CD4-positive, alpha-beta T cell treated with Interleukin-17A for 1 hour (primary cell): ENCODE results near the gene ADCY1.

Source experiments
- DNase-seq: peaks from one replicate; pipeline ENCODE4 v3.0.0-alpha.2; 2020

ADCY1 gene

DNA sequence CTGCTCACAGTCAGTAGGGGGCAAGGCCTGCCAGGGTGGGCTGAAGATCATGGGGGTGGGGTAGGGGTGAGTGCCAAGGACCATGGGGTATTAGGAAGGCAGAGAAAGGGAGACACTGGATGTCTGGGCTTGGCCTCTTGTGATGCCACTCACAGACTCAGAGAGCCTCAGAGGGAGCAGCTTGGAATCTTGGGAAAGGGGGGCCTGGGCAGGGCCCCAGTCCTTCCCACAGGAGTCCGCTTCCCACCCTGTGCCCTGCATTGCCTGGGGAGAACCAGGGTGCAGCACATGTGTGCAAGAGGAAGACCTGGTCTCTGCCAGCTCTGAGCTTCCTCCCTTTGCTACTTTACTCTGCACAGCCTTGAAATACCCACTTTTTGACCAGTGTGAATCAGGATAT is 4.3 kb downstream of the ADCY1 start:
- DNase-seq: no peak

- DNase-seq: no peak
Measured at GRCh38 chr7:45579391-45579801, 5.2 kb downstream of the ADCY1 start.

DNA sequence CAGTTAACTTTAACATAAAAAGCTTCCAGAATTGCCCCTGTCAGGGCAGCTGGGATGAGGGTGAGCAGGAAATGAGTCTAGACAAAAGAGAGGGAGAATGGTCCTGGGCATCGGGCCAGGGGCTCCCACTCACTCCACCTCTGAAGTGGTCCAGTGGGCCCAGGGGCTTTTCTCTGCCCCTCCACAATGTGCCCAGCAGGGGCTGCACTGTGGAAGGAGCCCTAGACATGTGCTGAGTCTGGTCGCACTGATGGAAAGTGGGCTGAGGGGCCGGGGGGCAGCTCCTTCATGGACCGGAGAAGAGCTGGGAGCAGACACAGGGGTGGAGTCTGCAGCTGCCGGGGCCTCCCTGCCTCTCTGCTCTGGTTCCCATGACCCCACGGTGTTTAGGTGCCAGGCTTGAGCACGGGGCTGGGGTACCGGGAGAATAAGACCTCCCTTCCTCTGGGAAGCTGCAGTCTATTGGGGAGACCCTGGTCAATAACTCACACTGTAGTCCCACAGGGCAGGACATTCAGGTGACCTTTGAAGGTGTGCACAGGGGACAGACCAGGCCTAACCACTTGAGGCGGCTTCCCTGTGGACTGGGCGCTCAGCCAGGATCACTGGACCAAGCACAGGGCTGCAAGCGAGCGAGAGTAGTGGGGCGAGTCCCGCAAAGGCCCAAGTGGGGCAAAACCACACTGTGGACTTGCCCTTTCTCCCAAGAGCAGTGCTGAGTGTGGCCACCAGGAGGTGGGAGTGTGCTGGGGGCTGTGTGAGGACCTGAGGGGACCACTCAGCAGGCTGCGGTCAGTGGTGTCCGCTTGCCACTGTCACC is 6.1 kb downstream of the ADCY1 start:
- no peak for DNase-seq

GRCh38 chr7:45581271-45581780 is 7.2 kb downstream of the ADCY1 start:
- DNase-seq: no peak

GRCh38 chr7:45582136-45582749 is 8.1 kb downstream of the ADCY1 start:
- DNase-seq: no peak

DNA sequence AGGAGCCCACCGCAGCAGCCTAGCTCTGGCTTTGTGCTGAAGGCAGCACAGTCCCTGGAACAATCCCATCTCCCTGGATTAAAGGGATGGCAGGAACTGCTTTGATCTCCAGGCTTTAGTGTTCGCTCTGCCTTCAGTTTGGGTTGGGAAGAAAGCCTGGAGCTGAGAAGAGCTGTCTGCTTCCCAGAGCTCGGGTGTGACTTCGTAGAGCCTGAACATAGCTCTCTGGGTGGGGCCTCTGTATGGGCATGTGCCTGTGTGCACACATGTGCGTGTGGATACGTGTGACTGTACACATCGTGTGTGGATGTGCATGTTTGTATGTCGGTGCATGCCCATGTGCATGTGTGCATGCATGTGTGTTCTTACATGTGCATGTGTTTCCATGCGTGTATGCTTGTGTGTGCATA is 8.7 kb downstream of the ADCY1 start:
- no peak for DNase-seq

DNA sequence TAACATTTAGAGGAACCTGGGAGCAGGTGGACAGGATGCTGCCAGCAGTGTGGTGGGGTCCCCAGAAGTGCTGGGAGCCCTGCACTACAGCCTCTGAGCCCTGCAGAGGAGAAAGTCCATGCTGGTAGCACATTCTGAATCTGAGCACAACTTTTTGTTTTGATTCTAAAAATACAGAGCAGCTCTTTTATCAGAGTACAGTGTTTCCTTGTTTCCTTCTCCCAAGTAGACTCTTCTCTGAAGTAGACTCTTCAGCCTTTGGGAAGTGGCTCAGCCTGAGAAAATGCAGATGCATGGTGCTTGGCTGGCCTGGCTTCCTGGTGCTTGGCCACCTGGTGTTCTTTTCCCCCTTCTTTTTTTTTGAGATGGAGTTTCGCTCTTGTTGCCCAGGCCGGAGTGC is 9.1 kb downstream of the ADCY1 start:
- DNase-seq: no peak

DNA sequence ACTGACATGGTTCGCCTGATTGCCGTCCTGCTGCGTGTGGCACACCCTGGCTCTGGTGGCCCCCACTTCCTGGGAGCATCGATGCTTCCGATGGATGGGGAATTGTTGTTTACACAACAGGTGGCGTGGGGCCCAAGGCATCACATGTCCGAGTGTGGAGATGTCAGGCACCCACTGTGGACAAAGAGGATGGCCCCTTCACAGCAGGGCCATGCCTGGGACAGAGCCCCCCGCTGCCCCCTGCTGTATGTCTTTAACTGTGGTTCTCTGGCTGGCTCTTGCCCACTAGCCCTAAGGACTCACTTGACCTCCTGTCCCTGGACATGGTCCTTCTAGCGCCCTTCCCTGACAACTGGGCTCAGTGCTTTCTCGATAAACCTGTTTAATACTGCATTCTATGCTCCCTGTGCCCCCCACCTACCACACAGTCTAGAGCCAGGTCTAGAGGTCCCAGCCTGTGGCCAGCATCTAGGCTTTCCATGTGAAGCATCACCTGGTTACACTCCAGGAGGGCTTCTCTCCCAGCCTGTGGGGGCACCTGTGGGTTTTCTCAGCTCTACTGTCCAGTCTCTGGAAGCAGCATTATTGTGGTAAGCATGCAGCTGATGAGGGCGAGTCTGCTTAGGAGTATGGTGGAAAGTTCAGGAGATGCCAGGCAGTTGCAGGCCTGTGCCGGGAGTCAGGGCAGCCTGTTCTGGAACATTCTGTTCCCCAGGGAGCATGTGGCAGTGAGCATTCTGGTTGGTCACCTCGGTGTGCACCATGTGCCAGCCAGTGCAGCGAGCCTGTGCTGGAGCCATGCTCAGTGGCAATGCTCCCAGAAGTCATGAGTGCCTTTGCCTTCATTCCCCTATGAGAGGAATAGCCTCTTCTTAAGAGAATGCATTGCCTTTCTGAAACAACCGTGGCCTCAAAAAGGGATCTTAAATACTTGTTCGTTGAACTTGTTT is 10.4 kb downstream of the ADCY1 start:
- no peak for DNase-seq

DNA sequence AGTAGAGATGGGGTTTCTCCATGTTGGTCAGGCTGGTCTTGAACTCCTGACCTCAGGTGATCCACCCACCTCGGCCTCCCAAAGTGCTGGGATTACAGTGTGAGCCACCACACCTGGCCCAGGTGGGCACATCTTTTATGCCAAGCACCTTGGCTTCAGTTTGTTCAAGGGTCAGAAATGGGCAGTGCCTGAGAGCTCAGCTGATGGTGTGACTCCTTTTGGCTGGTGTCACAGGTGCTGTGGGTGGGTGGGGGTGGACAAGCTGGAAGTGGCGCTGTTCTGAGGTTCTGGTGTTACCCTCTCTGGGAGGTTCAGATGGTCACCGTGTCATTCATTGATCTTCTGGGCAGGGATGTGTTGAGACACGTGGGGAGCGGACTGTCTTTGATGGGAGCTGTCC is 11.5 kb downstream of the ADCY1 start:
- no peak for DNase-seq

DNA sequence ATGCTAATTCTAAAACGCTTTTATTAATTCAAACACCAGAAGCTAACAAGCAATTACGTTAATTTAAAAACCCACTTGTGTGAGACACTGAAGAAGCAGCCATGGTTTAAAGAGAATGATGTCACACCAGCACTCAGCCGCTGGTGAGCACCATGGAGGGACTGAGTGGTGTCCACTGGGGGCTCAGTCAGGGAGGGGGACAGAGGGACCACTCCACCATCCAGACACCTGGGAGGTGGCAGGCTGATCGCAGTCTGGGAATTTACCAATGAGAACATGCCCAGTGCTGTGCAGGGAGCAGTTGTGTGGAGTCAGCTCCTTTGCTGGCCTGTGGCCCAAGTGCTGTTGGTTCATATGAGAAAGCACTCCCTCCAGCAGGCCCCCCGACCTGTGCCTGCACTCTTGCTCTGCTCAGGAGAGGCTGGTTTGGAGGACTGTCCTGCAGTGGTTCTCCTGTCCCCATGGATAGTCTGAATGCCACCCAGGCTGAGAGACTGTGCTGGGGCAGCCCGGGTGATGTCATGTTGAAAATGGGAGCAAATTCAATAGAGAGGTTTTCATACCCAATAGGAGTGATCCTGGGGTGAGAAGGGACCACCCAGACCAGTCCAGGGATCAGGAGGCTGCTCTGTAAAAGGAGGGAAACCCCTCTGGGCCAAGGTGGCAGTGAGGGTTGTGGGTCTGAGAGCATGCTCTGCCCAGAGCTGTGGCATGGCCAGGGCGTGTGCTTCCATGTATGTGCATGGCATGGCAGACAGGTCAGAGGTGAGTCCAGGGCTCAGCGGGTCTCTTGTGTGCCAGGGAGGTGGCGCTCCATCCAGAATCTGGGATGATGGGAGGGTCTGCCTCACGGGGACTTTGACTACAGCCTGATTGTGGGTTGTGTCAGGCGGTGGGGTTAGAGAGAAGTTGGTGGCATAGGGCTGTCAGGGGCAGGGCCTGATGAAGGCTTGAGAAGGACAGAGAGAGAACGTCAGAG is 12.7 kb downstream of the ADCY1 start:
- DNase-seq: no peak

DNA sequence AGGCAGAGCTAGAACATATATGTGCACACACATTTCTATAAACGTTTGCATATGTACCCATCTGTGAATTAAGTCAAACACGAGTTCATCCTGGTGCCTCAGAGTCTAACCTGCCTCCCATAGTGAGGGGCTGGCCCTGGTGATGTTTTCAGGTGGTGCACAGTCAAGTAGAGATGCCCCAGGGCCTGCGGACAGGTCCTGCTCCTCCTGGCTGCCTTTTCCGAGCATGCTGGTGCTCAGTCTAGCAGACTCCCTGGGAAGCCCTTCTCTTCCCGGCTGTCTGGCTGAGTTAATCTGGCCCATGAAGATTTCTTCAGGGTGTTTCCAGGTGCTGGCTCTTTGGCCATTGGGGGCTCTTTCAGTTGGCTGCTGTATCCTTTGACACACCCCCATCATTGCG is 14.3 kb downstream of the ADCY1 start:
- no peak for DNase-seq

DNA sequence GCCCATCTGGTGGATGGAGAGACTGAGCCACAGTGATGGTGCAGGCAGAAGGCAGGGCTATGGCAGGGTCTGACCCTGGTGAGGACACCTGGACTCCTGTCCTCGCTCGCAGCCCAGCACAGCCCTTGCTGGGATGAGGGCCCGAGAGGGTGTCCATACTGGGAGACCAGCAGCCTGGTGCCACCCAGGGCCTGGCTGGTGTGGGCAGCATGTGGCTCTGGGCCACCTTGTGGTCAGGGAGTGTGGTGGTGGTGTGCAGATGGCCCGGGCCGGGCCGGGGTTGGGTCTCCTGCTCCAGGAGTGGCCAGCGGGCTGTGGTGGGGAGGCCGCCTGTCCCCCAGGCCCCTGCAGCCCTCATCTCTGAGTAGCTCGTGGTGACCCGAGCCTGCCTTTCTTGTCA is 14.9 kb downstream of the ADCY1 start:
- no peak for DNase-seq

GRCh38 chr7:45589915-45590678 is 15.9 kb downstream of the ADCY1 start:
- DNase-seq: no peak

- DNase-seq: no peak
Measured at GRCh38 chr7:45590679-45591057, 16.5 kb downstream of the ADCY1 start.

DNA sequence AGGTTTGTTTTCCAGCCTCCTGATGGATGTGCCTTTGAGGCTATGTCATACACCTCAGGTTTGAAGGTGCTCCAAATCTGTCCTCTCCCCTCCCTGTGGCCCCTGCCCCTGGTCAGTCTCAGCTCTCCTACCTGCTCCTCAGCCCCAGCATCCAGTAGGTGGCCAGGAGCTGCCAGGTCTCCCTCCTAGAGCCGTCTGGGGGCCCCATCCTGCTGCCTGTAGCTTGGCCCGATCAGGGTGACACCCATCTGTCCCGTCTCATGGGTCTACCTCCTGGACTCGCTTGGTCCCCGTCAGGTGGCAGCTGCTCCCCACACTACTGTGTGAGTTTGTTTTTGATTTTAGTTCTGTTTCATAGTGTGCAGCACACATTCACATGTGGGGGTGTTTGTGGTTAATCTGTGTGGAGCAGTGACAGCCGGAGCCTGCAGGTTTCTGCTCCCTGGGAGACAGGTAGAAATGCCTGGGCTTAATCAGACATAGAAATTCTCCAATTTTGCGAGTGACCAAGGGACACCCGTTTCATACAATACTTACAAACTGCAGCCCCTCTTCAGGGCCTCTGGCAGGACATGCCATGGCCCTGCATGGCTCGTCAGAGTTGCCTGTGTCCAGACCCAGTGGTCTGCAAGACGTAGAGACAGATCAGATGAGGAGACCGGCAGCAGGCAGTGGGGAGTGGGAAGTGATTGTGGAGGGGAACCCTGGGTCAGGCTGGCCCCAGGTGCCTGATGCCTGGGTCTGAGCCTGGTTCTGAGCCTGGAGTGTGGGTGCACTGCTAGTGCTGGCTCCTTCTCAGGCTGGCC is 17.1 kb downstream of the ADCY1 start:
- no peak for DNase-seq

GRCh38 chr7:45592230-45592991 is 18.2 kb downstream of the ADCY1 start:
- DNase-seq: no peak

GRCh38 chr7:45593121-45593541 is 19.0 kb downstream of the ADCY1 start:
- no peak for DNase-seq

GRCh38 chr7:45593877-45594276 is 19.7 kb downstream of the ADCY1 start:
- DNase-seq: no peak

DNA sequence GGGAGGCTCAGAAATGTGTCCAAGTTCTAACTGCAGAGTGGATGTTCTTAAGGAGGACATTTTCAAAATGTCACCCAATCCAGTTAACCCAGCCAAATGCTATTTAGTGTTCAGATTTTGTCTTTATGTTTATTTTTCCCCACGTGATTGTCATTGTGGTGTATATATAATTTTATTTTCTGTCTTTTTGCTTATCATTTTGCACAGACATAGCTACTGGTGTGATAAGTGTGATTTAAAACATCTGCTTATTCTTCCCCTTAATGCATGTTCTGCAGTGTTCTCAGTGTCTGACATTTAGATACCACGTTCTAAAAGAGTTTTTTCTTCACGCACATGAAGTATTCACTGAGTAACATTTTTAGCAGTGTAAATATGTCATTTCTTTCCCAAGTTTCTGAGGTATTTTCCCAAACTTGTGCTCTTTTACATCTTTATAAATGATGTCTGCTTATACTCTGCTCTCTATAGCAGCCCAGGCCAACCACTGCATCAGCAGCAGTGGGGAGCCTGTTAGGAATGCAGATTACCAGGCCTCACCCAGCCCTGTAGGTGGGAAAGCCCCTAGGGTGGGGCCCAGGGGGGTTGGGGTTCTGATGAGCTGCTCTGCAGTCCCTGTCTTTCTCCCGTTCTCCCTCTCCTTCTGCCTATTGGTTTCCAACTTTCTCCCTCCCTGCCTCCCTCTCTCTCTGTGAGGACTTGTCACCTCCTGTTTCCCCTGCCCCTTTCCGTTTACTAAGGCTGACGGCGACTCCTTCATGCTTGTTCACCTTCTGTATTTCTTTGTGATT is 20.8 kb downstream of the ADCY1 start:
- DNase-seq: no peak
